Coronary artery (tissue), 2 donors: ENCODE measurements around the gene CNKSR3.

Source experiments
- DNase-seq: peaks from one replicate; pipeline ENCODE4 v3.0.0-alpha.2; 2017; ENCODE audit warnings: low spot score
- H3K27ac ChIP-seq, 2 donors: fragments of 200-600 bp; sonication (generic); one replicate each; pipeline ENCODE4 v1.5.1; 2016 to 2019
- H3K4me3 ChIP-seq: fragments of 200-600 bp; sonication (generic); 2 replicates; pipeline ENCODE4 v1.5.1; 2016; ENCODE audit warnings: mild to moderate bottlenecking, moderate library complexity
- TF ChIP-seq, protein P1 (sequence below): fragments of 200-600 bp; sonication (generic); IDR thresholded peaks from one replicate; pipeline ENCODE4 v1.5.1; 2019; ENCODE audit warnings: antibody characterized with exemption

The CNKSR3 gene

DNA sequence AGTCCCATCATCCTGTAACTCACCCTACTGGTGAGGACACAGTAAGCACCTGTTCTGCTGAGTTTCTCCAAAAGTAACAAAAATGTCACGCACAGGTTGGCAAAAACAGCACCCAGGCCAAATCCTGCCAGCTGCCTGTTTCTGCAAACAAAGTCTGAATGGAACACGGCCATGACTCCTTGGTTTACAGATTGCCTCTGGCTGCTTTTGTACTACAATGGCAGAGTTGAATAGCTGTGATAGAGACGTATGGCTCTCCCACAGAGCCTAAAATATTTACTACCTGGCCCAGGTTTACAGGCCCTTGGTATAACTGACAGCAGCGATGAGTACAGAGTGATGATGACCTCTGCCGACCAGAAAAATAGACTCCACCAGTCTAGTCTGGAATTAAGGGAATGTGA, 52.6 kb downstream of the CNKSR3 start:
- Histone ChIP-seq H3K4me3 (no peak overlapping the region), H3K27ac (peak overlapping the region in 1 of 2 donors; percentile 3)
- DNase-seq: no peak
- TF ChIP-seq, protein P1, sequence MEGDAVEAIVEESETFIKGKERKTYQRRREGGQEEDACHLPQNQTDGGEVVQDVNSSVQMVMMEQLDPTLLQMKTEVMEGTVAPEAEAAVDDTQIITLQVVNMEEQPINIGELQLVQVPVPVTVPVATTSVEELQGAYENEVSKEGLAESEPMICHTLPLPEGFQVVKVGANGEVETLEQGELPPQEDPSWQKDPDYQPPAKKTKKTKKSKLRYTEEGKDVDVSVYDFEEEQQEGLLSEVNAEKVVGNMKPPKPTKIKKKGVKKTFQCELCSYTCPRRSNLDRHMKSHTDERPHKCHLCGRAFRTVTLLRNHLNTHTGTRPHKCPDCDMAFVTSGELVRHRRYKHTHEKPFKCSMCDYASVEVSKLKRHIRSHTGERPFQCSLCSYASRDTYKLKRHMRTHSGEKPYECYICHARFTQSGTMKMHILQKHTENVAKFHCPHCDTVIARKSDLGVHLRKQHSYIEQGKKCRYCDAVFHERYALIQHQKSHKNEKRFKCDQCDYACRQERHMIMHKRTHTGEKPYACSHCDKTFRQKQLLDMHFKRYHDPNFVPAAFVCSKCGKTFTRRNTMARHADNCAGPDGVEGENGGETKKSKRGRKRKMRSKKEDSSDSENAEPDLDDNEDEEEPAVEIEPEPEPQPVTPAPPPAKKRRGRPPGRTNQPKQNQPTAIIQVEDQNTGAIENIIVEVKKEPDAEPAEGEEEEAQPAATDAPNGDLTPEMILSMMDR: no peak

GRCh38 chr6:154457046-154457713, 53.3 kb downstream of the CNKSR3 start:
- DNase-seq: no peak
- H3K27ac ChIP-seq: no peak overlapping the region
- TF ChIP-seq, protein P1: no peak
- H3K4me3 ChIP-seq: no peak overlapping the region

DNA sequence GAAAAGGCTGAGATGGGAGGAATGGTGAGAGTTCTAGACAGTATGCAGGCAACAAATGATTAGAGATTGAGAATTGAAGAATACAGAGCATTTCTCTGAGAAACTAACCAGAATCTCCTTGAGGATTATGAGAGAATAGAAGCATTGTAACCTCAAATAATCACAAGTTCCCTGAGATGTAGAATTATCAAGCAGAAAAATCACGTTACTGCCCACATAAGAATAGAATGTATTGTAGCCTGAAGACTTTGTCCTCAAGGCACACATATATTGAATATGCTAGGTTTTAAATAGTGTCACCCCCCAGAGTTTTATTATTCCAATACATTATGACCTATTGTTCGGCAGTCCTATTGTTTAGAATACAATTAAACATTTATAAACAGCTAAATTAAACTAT, 57.2 kb downstream of the CNKSR3 start:
- H3K4me3 ChIP-seq: no peak overlapping the region
- TF ChIP-seq, protein P1: no peak
- no peak for DNase-seq
- H3K27ac ChIP-seq: no peak overlapping the region

- Histone ChIP-seq H3K4me3 (no peak overlapping the region), H3K27ac (no peak overlapping the region)
- TF ChIP-seq, protein P1: no peak
- no peak for DNase-seq
Observed at GRCh38 chr6:154450498-154450897, 60.0 kb downstream of the CNKSR3 start.

- Histone ChIP-seq H3K27ac (peak overlapping the region; percentile 8 to 74), H3K4me3 (peak overlapping the region; percentile 55)
- TF ChIP-seq, protein P1: no peak
- DNase-seq: no peak
Observed at GRCh38 chr6:154448448-154449096, 61.9 kb downstream of the CNKSR3 start.

GRCh38 chr6:154447954-154448353, 62.5 kb downstream of the CNKSR3 start:
- no peak for DNase-seq
- Histone ChIP-seq H3K27ac (no peak overlapping the region), H3K4me3 (peak overlapping the region; percentile 55)
- TF ChIP-seq, protein P1: no peak

DNA sequence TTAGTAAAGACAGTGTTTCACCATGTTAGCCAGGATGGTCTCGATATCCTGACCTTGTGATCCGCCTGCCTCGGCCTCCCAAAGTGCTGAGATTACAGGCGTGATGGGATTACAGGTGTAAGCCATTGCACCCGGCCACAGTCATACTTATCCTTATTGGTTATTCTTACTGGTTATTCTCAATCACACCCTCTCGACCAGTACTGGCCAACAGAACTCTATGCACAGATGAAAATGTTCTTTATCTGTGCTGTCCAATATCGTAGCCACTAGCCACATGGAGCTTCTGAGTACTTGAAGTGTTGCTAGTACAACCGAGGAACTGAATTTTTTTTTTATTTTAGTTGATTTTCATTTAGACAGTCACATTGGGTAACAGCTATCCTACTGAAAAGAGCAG, 63.5 kb downstream of the CNKSR3 start:
- DNase-seq: no peak
- Histone ChIP-seq H3K27ac (peak overlapping the region in 1 of 2 donors; percentile 33), H3K4me3 (no peak overlapping the region)
- TF ChIP-seq, protein P1: no peak
